HL-60 (cell line): ENCODE results near the gene ZAP70.

Experiments
- DNase-seq, 2 experiments: peaks; one replicate each; pipeline ENCODE4 v3.0.0-alpha.2; 2010 to 2020; ENCODE audit warnings: low read depth in 1 of 2, low spot score in 1 of 2
- H3K27ac ChIP-seq: fragments of 250-450 bp; sonication (Bioruptor Pico); replicated peaks from 2 replicates; pipeline ENCODE4 v1.5.1; 2020; ENCODE audit warnings: mild to moderate bottlenecking, moderate library complexity
- H3K27me3 ChIP-seq: fragments of 250-450 bp; sonication (Bioruptor Pico); 2 replicates; pipeline ENCODE4 v1.5.1; 2021; ENCODE audit warnings: mild to moderate bottlenecking, moderate library complexity; ENCODE audit not compliant: insufficient read depth, poor library complexity, severe bottlenecking
- H3K4me3 ChIP-seq: replicated peaks from 2 replicates; pipeline ENCODE4 v1.5.1; 2011; ENCODE audit warnings: mild to moderate bottlenecking, control low read depth, low read length; ENCODE audit not compliant: insufficient read depth
- CTCF ChIP-seq: IDR thresholded peaks from one replicate; pipeline ENCODE4 v1.5.1; 2011; ENCODE audit warnings: low read length, control low read depth, inconsistent platforms; ENCODE audit not compliant: insufficient read depth
- GABPA ChIP-seq: IDR thresholded peaks from 2 replicates; pipeline ENCODE4 v1.6.1; 2012; ENCODE audit warnings: low read depth
- POLR2AphosphoS5 ChIP-seq: IDR thresholded peaks from 2 replicates; pipeline ENCODE4 v1.6.1; 2012; ENCODE audit warnings: low read depth
- REST ChIP-seq: IDR thresholded peaks from 2 replicates; pipeline ENCODE4 v1.6.1; 2012; ENCODE audit warnings: low read depth; ENCODE audit not compliant: insufficient replicate concordance
- SPI1 ChIP-seq: IDR thresholded peaks from 2 replicates; pipeline ENCODE4 v1.6.1; 2012; ENCODE audit warnings: low read depth, mild to moderate bottlenecking, borderline replicate concordance

Gene ZAP70

GRCh38 chr2:97716695-97717612 lies 3.6 kb downstream of the ZAP70 start:
- DNase-seq = no peak
- H3K27me3 ChIP-seq = no peaks in the 10 kb centered on the region
- TF ChIP-seq POLR2AphosphoS5 (no peak), GABPA (no peak), CTCF (no peak), SPI1 (no peak), REST (no peak)
- no peak overlapping the region for H3K27ac ChIP-seq
- no peak overlapping the region for H3K4me3 ChIP-seq

GRCh38 chr2:97717613-97717995 lies 4.2 kb downstream of the ZAP70 start:
- Histone ChIP-seq H3K4me3 (no peak overlapping the region), H3K27me3 (no peaks in the 10 kb centered on the region), H3K27ac (peak overlapping the region; percentile 57)
- no peak for DNase-seq
- TF ChIP-seq GABPA (no peak), POLR2AphosphoS5 (no peak), REST (no peak), SPI1 (no peak), CTCF (no peak)

- Histone ChIP-seq H3K4me3 (no peak overlapping the region), H3K27me3 (no peaks in the 10 kb centered on the region), H3K27ac (peak overlapping the region; percentile 57)
- peak in 1 of 2 experiments; percentile 86 for DNase-seq
- TF ChIP-seq SPI1 (no peak), CTCF (no peak), GABPA (no peak), POLR2AphosphoS5 (peak; percentile 54; the same call in 1 of the 2 replicates), REST (no peak)
Observed at GRCh38 chr2:97718051-97718882, 4.9 kb downstream of the ZAP70 start.
